ENCODE measurements around the gene MAP1LC3B.

- TF ChIP-seq PPARA (CRISPR knock-in tag; IDR thresholded peaks at IDR 0.05; ENCODE audit: borderline replicate concordance) (no peak), ZNF8 (CRISPR knock-in tag; IDR thresholded peaks at IDR 0.05) (no peak)
- TF ChIP-seq, protein P1, sequence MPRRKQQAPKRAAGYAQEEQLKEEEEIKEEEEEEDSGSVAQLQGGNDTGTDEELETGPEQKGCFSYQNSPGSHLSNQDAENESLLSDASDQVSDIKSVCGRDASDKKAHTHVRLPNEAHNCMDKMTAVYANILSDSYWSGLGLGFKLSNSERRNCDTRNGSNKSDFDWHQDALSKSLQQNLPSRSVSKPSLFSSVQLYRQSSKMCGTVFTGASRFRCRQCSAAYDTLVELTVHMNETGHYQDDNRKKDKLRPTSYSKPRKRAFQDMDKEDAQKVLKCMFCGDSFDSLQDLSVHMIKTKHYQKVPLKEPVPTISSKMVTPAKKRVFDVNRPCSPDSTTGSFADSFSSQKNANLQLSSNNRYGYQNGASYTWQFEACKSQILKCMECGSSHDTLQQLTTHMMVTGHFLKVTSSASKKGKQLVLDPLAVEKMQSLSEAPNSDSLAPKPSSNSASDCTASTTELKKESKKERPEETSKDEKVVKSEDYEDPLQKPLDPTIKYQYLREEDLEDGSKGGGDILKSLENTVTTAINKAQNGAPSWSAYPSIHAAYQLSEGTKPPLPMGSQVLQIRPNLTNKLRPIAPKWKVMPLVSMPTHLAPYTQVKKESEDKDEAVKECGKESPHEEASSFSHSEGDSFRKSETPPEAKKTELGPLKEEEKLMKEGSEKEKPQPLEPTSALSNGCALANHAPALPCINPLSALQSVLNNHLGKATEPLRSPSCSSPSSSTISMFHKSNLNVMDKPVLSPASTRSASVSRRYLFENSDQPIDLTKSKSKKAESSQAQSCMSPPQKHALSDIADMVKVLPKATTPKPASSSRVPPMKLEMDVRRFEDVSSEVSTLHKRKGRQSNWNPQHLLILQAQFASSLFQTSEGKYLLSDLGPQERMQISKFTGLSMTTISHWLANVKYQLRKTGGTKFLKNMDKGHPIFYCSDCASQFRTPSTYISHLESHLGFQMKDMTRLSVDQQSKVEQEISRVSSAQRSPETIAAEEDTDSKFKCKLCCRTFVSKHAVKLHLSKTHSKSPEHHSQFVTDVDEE (CRISPR knock-in tag; IDR thresholded peaks at IDR 0.05), result no peak
These were observed 33.4 kb upstream of the MAP1LC3B start for GRCh38 chr16:87358696-87359095.

Data from SK-N-SH treated with all-trans-retinoic acid at 6 μM for 48 hours (cell line).